NCI-H1436 (cell line): ENCODE data around the gene FBH1.
"Not testable (repeated sequence)": the region's sequence is repeated elsewhere in the genome, so short reads cannot be mapped to it uniquely, and the experiment has no call there.

Experiments used
- DNase-seq: peaks from one replicate; lab custom pipeline; 2025; lab: John Stamatoyannopoulos, UW

FBH1 gene

DNA sequence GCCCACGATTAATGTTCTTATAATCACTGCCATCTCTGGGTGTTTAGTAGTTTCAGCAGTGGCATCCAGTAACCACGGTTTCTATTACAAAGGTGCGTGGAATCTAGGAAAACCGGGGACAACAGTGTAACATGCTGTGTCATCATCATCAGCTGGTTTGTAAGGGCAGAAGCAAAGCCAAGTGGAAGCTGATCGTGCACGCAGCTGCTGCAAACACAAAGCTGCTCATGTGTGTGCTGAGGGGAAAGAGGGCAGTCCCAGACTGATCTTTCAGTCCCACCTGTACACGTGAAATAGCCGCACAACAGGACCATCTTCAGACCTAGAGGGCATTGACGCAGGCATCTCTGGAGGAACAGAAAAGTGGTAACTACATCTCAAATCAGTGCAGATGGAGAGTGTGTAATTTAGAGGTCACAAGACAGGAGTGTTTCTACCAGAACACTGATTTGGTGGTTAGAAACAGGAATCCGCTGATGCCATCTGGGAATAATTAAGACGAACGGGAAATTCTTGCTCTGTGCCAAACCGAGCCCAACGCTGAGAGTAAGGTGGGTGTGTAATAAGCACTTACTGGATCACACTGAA is 13.8 kb upstream of the FBH1 start:
- DNase-seq: no peak

GRCh38 chr10:5877041-5877440 is 13.0 kb upstream of the FBH1 start:
- DNase-seq: not testable (repeated sequence)

DNA sequence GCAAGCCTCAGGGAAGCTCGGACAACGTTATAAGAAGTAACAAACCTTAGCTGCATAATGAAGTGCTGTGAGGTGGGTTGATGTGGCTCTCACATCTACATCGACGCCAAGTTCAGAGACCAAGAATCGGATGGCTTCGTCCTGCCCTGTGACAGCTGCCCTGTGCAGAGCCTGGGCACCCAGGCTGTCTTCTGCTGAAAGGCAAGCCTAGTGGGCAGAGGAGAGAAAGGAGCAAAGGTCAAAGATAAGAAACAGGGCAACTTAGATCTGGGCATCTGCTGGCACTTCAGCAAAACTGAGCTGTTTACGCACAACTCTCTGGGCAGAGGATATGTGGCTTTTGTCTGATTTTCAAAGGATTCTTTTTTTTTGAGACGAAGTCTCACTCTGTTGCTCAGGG is 7.1 kb upstream of the FBH1 start:
- DNase-seq: no peak

DNA sequence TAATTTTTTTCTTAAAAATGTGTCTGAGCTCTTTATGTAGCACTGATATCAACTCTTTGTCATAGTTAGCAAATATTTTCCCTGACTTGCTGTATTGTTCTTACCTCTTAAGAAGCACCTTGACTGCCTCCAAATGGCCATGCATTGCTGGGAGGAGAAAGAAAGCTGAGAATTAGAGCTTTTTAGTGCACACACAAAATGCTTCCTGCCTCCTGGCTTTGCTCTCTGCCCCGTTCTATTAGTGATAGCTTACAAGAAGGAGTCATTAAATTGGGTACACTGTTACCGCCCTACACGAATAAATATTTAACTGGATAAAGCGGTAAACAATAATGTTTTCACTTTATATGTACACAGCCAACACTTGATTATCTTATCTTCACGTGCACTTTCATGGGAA is 4.4 kb upstream of the FBH1 start:
- no peak for DNase-seq

DNA sequence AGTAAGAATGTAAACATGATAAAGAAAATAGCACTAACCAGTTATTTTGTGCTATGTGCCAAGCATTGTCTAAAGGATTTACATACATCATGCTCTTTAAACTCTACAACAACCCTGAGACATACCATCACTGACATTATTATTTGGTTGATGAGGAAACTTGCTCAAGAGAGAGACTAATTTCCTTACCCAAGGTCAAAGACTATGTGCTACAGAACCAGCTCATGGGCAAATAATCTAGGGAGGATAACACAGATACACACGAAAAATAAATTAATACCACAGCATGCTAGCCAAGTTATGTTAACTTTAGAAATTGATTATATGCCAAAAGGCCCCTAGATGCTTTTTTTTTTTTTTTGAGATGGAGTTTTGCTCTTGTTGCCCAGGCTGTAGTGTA is 3.0 kb upstream of the FBH1 start:
- no peak for DNase-seq

- no peak for DNase-seq
These were observed 2.4 kb upstream of the FBH1 start for GRCh38 chr10:5887641-5888040.

GRCh38 chr10:5888351-5888750 is 1.7 kb upstream of the FBH1 start:
- no peak for DNase-seq

DNA sequence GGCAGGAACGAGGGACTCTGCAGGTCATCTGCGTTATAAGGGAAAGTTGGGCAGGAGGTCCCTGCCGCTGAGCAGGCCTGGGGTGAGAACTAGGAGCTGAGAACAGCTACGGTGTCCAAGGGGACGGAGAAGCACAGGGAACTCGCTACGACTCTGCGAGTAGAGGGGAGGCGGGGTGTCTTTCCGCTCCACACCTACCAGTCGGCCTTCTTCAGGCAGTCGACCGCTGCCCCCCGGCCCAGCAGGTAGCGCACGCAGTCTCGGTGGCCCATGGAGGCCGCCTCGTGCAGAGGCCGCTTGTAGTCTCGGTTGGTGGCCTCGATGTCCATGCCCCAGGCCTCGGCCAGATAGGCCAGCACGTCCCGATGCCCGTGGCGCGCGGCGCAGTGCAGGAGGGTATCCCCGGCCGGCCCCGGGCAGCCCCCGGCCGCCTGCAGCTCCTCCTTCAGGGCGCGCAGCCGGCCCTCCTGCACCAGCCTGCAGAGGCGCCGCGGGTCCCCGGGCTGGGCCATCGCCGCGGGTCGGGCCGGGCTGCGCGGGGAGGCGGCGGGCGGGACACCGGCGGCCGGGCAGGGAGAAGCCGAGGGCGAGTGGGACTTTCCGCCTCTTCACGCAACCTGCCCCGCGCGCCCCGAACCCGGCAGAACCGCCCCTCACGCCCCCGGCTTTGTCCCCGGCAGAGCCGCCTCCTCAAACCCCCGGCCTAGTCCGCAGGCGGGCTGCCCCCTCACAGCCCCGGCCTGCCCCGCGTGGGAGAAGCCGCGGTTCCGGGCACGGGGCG is 1.0 kb upstream of the FBH1 start:
- peak; percentile 9 for DNase-seq

- DNase-seq: no peak
These were observed 441 bp downstream of the FBH1 start for GRCh38 chr10:5890452-5890915.

DNA sequence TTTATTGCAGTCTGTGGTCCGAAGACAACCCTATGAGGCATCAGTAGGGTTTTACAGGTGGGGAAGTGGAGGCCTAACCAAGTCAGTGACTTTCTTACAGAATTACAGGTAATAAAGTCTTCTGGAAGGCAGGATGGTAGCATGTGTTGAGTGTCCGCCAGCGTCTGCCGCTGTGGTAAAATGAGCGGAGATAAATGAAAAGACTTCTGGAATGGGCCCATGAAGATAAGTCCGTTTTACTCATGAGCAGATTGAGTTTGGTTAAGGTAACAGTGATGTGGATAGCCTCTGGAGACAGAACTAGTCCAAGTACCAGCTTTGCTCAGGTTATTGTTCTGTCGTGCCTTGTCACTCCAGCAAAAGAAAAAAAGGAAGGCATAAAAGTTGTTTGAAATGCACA is 966 bp downstream of the FBH1 start:
- no peak for DNase-seq

DNA sequence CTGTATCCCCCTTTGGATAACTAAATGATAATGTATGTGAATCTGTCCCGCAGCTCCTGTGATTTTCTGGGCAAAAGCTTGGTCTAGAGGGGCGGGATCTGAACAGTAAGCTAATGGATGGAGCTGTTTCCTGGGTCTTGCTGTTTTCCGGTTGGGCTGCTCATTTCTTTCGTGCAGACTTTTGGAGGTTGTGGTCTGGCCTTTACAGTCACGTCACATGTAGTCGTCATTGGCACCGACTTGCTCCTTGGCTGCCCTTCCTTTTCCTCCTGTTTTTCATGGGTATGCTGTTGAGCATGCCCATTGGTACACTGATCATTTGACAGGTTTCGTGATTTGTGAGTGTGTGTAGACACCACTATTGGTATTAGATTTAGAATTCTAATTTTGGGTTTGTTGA is 2.0 kb downstream of the FBH1 start:
- no peak for DNase-seq

DNA sequence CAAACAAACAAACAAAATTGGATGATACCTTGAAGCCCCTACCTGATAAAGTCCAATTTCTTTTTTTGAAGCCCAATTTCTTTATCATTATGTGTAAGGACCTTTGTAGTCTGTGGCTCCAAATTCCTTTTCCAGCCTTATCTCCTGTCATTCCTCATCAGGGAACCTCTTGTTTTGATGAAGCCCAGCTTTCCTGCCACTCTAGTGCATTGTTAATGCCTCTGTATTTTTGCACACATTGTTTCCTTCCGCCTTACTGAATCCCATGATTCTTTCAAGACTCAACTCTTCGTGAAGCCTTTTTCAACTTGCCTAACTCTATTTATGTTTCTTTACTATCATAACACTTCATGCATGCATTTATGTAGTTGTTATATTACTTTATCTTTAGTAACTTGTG is 3.3 kb downstream of the FBH1 start:
- no peak for DNase-seq

- no peak for DNase-seq
These were observed 4.4 kb downstream of the FBH1 start for GRCh38 chr10:5894403-5894802.

GRCh38 chr10:5894873-5895272 is 4.8 kb downstream of the FBH1 start:
- DNase-seq: no peak

DNA sequence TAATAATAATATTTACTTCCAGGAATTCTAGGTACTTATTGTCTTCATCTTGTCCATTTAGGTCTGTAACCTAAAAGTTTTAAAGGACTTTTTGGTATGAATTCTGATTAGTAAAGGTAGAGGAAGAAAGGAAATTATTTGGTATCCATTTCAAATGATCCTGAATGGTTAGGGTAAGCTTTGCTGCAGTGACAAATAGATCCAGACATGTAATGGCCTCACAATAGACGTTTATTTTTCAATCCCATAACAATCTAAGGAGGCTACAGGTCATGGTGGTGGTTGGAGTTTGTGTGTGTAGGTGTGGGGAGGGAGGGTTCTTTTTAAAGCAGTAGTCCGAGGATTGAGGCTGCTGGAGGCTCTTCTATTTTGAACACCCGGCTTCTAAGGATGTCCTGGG is 5.3 kb downstream of the FBH1 start:
- no peak for DNase-seq

- DNase-seq: no peak
These were observed 5.8 kb downstream of the FBH1 start for GRCh38 chr10:5895804-5896203.

GRCh38 chr10:5896208-5897052 is 6.4 kb downstream of the FBH1 start:
- DNase-seq: no peak

- no peak for DNase-seq
These were observed 7.0 kb downstream of the FBH1 start for GRCh38 chr10:5897053-5897340.

DNA sequence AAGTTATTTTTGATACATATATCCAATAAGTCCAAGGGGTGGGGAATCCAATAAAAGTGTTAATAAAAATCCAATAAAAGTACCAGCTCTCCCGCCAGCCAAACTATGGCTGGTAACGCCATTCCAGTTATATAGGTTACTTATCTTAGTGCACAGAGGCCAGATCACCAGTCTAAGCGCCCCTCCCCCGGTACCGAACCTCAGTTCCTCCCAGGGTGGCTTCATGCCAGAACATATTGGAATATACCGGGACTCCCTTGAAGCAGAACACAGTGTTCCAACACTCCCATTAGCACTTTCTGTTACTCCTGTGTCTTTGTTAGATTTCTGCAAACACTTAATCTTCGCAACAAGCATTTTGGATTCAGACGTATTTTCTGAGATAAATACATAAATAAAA is 7.5 kb downstream of the FBH1 start:
- DNase-seq: no peak

DNA sequence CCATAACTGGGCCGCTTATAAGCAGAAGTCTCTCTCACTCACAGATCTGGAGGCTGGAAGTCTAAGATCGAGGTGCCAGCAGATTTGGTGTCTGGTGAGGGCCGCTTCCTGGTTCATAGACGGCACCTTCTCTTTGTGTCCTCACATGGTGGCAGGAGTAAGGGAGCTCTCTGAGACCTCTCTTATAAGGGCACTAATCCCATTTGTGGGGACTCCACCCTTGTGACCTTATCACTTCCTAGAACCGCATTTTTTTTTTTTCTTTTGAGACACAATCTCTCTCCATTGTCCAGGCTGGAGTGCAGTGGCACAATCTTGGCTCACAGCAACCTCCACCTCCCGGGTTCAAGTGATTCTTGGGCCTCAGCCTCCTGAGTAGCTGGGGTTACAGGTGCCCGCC is 8.1 kb downstream of the FBH1 start:
- no peak for DNase-seq

DNA sequence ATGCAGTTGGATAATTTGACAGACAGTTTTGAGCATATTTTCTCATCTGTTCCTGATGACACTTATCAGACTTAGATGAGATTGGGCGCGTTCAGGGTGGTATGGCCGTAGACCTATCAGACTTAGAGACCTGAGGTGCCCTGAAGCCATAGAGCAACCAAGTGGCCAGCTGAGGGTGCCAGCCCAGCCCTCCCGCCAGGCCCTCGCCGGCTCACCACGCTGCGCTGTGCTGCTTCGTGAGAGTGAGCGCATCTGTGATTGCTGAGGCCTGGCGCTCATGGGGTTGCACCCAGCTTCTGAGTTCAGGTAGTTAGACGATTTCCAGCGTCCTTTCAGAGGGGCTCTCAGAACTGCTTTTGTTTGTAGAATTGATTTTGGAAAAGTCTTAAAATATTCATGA is 10.2 kb downstream of the FBH1 start:
- DNase-seq: no peak

DNA sequence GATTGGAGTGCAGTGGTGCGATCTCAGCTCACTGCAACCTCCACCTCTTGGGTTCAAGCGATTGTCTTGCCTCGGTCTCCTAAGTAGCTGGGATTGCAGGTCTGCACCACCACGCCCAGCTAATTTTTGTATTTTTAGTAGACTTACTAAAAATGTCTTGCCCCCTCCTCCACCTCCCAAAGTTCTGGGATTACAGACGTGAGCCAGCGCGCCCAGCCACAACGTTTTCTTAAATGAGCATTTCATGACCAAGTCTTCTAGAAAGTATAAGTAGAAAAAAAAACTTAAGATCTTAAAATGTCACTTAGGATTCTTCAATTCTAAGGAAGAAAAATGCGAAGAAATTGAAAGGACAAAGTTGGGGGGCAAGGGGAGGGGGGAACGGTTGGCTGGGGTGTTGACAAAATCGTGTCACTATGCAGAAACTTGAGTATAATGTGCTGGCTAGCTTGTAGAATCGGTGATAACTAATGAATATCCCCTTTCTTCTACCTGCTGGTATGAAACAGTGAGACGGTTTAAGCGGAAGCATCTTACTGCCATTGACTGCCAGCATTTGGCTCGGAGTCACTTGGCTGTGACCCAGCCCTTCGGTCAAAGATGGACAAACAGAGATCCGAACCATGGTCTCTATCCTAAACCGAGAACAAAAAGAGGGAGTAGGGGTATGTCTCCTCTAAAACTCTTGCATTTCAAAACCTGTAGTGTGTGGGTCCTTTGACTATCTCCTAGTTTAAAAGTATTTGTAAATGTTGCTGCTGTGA is 12.7 kb downstream of the FBH1 start:
- no peak for DNase-seq

GRCh38 chr10:5903563-5903962 is 13.5 kb downstream of the FBH1 start:
- DNase-seq: no peak
